ENCODE results near the gene P4HA2. TPM values are rescaled to one million over a fixed set of nuclear protein-coding genes. Genes with fewer than 3 reads are reported as not detected.

P4HA2 gene
- total RNA-seq, 2 experiments from 2014 or later, result 15.5 to 18.3 TPM

- ChIA-PET CTCF (no interaction called here), POLR2A (no interaction called here)
These were observed 14.0 kb downstream of the P4HA2 start for GRCh38 chr5:132213666-132214065.

GRCh38 chr5:132211787-132212186 lies 15.9 kb downstream of the P4HA2 start:
- CTCF ChIA-PET, result interaction anchor here (1.2 kb wide), 1 partner anchor 18 kb away, joined by 5 read pairs; no protein-coding TSS in a partner anchor
- POLR2A ChIA-PET, result no interaction called here

DNA sequence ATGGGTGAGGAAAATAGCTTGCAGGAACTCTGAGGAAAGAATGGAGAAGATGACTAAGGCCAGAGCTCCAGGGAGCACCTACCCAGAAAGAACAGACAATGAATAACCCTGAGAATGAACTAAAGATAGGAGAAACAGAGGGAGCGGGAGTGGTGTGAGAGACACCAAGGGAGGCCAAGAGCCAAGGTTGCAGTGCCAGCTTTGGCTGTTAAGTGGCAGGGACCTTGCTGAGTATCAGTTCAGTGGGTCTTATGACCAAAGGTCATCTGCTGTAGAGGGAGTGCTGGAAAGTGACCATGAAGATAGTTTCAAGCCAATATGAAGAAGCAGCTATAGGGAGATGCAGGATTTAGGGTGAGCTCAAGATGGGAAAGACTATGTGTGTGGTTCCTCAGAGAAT lies 16.7 kb downstream of the P4HA2 start:
- ChIA-PET POLR2A (no interaction called here), CTCF (interaction anchor here (1.0 kb wide), 1 partner anchor 148 kb away, joined by 3 read pairs; no protein-coding TSS in a partner anchor)

GRCh38 chr5:132209901-132210545 lies 17.6 kb downstream of the P4HA2 start:
- ChIA-PET CTCF (interaction anchor here (1.0 kb wide), 1 partner anchor 147 kb away, joined by 3 read pairs; no protein-coding TSS in a partner anchor), POLR2A (no interaction called here)

GRCh38 chr5:132209131-132209530 lies 18.5 kb downstream of the P4HA2 start:
- POLR2A ChIA-PET, result no interaction called here
- CTCF ChIA-PET, result interaction anchor here (0.5 kb wide), 1 partner anchor 799 kb away, joined by 3 read pairs; no protein-coding TSS in a partner anchor

DNA sequence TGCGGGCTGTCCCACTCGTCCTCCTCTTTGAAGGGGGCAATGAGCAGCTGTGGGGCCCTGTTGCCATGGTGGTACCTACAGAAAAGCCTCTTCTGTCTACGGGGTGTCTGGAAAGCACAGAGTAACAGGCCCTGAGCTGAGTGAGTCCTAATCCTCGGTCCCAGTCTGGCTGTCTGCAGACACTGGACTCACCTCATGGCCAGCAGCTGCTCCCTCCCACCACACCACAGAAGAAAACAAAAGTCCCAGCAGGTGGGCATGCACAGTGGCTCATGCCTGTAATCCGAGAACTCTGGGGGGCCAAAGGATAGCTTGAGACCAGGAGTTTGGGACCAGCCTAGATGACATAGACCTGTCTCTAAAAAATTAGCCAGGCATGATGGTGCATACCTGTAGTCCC lies 19.9 kb downstream of the P4HA2 start:
- POLR2A ChIA-PET, result no interaction called here
- CTCF ChIA-PET, result interaction anchor here (1.2 kb wide), 1 partner anchor 27 kb away, joined by 3 read pairs; no protein-coding TSS in a partner anchor

DNA sequence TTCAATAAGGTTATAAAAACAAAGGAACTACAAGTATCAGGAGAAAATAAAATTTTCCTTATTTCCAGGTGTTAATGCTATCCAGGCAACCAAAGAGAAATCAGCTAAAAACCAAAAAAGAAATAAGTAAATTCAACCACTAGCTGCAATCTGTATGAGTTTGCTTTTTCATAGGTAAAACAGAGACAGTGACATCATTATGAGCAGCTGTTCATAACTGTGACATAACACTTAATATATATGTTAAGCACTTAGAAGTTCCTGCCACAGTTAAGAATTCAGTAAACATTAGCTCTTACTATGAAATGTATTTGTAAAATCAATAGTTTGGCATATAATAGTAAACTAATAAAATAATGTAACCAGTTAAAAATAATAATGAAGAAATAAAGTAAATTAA lies 20.9 kb downstream of the P4HA2 start:
- ChIA-PET CTCF (interaction anchor here (1.0 to 1.2 kb wide), 2 partner anchors 28 to 32 kb away, joined by 3 read pairs; no protein-coding TSS in a partner anchor), POLR2A (no interaction called here)

- CTCF ChIA-PET, result no interaction called here
These were observed 22.1 kb downstream of the P4HA2 start for GRCh38 chr5:132205385-132206125.

DNA sequence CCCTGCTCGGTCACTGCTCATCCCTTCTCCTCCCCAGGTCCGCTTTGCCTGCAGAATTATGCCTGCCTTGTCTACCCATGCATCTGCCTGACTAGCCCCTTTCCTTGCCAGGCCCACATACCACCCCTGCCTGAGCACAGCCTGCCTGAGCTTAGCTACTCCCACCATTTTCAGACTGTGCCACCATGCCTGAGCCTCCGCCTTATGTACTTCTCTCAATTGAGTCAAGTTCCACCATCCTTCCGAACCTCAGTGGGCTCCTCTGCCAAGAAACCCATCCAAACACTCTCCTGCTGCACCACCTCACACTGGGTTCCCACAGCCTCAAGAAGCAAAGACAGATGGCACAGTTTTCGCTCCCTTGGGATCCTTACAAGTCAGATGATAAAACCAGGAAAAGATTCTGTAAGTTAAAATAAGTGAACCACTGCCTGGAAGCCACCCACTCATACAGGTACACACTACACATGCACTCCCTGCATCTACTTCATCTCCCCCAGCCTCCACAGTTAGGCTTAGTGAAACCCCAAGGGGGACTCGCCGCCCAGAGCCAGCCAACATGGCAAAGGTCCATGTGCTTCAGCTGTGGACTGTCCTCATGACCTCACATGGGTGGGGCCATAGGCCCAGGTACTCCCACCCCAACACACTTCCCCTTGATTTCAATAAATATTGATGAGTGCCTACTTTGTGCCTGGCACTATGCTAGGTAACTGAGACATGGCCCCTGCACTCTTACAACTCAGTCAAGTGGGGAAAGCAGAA lies 23.1 kb downstream of the P4HA2 start:
- CTCF ChIA-PET, result no interaction called here
- POLR2A ChIA-PET, result no interaction called here

More at GRCh38 chr5:132205385-132206125, 22.1 kb downstream of the P4HA2 start:
- POLR2A ChIA-PET, result no interaction called here

DNA sequence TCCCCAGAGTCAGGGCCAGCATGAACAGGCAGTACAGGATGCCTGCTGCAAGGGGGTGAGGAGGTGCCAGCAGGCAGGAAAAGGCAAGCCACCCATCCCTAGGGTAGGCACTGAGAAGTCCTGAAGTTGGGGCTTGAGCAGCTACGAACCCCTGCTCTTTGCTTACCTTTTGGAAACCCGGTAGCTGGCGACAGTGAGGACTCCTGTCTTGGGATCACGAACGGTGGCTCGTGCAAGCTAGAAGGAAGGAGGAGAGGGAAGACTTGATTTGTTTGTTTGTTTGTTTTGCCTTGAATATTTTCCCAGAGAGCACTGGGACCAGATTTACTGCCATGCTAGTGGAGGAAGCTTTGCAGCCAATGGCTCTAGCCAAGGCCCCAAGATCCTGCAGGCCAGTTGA lies 23.7 kb downstream of the P4HA2 start:
- CTCF ChIA-PET, result no interaction called here
- POLR2A ChIA-PET, result no interaction called here

DNA sequence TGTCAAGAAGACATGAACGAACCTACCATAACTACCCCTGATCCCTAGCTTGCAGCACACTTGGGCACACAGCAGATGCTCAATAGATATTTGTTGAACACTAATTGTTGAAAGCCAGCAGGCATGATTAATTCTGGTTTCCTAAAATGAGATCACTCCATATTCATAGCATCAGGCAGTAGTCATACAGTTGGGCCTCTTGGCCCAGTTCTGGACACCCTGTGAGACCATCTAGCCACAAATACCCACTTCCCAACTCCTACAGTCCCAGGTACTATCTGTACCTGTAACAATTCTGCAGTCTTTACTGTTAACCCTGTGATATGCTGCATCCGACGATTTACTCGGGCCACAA lies 24.2 kb downstream of the P4HA2 start:
- POLR2A ChIA-PET, result no interaction called here
- CTCF ChIA-PET, result no interaction called here

GRCh38 chr5:132202711-132203463 lies 24.8 kb downstream of the P4HA2 start:
- CTCF ChIA-PET, result no interaction called here
- POLR2A ChIA-PET, result no interaction called here

DNA sequence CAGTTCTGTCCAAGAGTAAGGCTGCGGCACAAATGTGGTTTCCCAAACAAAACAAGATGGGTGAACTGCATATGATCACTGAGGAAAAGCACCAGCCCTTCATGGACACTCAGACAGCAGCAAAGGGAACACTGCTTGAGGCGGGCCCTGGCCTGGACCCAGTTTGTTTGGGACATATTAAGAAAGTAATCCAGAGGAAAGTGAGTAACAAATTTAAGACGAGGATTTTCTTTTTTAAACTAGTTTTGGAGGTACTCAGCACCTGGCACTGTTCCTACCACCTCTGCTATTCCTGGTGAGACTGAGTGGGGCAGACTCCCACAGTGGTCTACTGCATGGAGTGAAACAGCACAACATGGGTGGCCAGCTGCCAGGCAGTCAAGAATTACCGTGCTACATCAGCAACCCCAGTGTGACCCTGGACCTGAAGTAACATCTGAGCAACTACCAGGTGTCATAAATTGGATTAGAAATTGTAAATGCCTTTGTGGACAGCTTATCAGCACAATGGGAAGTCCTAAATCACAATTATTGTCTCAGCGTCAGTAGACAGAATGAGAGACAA lies 28.5 kb downstream of the P4HA2 start:
- CTCF ChIA-PET, result interaction anchor here (0.7 to 1.3 kb wide), 2 partner anchors 18 to 134 kb away, joined by 3 read pairs; no protein-coding TSS in a partner anchor
- POLR2A ChIA-PET, result no interaction called here

DNA sequence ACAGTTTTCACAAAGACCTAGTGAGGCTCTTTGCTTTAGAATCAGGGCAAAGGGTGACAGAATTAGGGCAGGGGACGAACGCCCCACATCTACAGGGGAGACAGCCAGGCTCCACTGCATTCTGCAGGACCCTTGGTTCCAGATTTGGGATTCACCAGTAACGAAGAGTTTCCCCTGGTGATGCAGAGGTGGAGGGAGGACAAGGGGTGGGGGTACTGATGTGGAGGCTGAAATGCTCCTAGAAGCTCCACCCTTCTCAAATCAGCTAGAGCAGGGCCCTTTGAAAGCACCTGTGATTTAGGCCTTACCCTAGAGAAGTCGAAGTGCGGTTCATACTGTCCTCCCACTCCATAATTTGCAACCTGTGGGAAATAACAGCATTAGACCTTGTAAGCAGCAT lies 29.1 kb downstream of the P4HA2 start:
- POLR2A ChIA-PET, result no interaction called here
- CTCF ChIA-PET, result interaction anchor here (0.6 to 1.3 kb wide), 2 partner anchors 134 to 401 kb away, joined by 3 read pairs; no protein-coding TSS in a partner anchor

GRCh38 chr5:132195727-132196126 lies 31.9 kb downstream of the P4HA2 start:
- POLR2A ChIA-PET, result no interaction called here
- CTCF ChIA-PET, result interaction anchor here (1.1 to 3.7 kb wide), 2 partner anchors 39 to 132 kb away, joined by 3 to 14 read pairs; no protein-coding TSS in a partner anchor

GRCh38 chr5:132193165-132193694 lies 34.4 kb downstream of the P4HA2 start:
- ChIA-PET CTCF (interaction anchor here (1.6 to 1.9 kb wide), 2 partner anchors 13 to 19 kb away, joined by 3 to 5 read pairs; no protein-coding TSS in a partner anchor), POLR2A (no interaction called here)

DNA sequence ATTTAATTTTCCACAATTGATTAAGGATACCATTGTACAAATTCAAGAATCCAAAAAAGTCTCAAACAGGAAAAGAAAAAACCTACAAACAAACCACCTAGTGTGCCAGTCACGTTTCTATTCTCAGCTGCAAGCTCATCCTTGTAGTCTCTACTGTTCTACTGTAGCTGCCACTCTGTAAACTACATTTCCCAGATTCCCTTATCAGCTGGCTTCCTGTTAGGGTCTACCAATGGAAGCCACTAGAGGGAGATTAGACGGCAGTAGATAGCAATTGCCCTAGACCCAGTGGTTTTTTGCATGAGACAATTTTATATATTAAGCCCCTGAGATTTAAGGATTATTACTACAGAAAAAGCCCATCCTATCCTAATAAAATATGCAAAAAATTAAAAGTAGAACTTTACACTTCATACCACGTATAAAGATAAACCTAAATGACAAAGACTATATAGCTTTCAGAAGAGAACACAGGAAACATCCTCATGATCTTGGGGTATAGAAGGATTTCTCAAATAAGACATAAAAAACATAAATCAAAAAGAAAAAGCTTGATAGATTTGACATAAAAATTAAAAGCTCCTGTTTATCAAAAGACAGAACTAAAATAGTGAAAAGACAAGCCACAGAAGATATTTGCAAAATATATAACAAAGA lies 37.4 kb downstream of the P4HA2 start:
- ChIA-PET CTCF (interaction anchor here (1.1 to 1.6 kb wide), 3 partner anchors 13 to 127 kb away, joined by 3 to 6 read pairs (median 3); no protein-coding TSS in a partner anchor), POLR2A (no interaction called here)

- CTCF ChIA-PET, result no interaction called here
- POLR2A ChIA-PET, result no interaction called here
These were observed 43.1 kb downstream of the P4HA2 start for GRCh38 chr5:132184588-132184987.

Measured in activated CD8-positive, alpha-beta memory T cell treated with anti-CD3 and anti-CD28 coated beads for 36 hours (primary cell).